ENCODE data around the gene ALK.

The ALK gene

DNA sequence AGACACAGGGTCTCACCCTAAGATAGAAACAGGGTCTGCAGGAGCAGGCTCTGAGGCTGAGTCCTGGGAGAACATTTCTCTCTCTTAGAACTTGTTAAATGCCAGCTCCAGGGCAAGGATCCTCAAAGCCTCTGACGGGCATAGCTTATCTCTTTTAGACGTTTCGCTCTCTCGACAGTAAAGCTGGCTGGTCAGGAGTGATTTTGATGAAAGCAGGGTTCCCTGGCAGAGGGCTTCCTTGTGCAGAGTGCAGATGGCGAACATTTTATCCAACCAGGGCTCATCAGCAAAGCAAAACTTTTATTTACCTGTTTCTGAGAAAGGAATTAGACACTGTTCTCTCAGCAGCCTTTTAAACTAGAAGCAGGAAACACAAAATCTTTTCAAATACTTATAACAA is 350.8 kb downstream of the ALK start:
- TF ChIP-seq CTCF (conservative IDR thresholded peaks at IDR 0.05) (no peak), ZFX (IDR thresholded peaks at IDR 0.05) (no peak)

GRCh38 chr2:29567906-29568520 is 353.4 kb downstream of the ALK start:
- TF ChIP-seq ZFX (IDR thresholded peaks at IDR 0.05) (no peak), CTCF (conservative IDR thresholded peaks at IDR 0.05) (no peak)
- no peak overlapping the region for H3K27ac ChIP-seq

More for the DNA sequence above, 350.8 kb downstream of the ALK start:
- H3K27ac ChIP-seq, result no peak overlapping the region

DNA sequence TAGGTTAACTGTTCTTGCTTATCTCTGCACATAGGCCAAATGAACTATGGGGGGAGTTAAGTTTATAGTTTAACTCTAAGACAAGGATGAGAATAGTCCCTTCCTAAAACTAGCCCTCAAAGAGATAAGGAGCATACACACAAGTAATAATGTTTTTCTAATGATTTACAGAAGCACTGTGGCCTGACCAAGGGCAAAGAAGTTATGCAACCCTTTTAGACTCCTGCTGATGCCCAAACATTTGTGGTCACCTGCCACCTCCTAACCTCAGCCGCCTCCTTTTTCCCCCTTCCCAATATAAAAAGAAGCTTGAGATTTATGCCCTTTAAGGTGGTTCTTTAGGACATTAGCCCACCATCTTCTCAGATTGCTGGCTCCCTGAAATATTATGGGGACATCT is 357.7 kb downstream of the ALK start:
- no peak for TF ChIP-seq CTCF (conservative IDR thresholded peaks at IDR 0.05)
- TF ChIP-seq ZFX (IDR thresholded peaks at IDR 0.05), result no peak
- H3K27ac ChIP-seq, result no peak overlapping the region

DNA sequence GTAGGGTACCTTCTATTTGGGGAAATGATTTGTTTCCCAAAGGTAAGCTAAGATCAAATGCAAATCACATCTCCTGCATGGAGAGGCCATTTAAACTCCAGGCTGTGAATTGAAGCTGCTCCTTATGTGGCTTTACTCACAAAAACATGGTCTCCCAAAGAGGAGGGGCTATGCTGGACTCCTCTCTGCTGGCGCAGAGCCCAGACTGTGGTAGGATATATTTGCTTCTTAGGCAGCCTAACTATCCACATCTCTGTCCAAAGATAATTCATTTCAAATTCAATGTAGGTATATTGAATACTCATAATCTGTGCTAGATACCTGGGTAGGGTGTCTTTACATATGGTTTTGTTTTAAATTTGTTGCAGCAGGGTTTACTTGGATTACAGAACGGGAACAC is 358.5 kb downstream of the ALK start:
- H3K27ac ChIP-seq, result no peak overlapping the region
- TF ChIP-seq CTCF (conservative IDR thresholded peaks at IDR 0.05) (no peak), ZFX (IDR thresholded peaks at IDR 0.05) (no peak)

DNA sequence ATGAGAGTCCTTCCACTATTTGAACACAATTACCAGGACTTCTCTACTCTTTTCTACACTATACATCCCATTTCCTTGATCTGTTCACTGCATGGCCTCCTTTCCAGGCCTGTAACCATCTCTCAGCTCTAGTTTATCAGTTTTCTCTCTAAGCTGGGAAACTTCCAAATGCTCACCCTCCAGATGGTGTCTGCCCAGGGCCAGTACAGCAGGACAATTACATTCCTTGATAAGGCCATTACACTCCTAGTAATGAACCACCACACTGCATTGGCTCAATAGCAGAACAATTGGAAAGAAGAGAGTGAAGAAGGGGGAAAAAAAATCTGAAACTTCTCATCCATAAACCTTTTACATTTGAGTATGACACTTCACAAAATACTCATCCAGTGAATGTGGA is 359.1 kb downstream of the ALK start:
- TF ChIP-seq CTCF (conservative IDR thresholded peaks at IDR 0.05), result no peak
- TF ChIP-seq ZFX (IDR thresholded peaks at IDR 0.05), result no peak
- H3K27ac ChIP-seq, result no peak overlapping the region

DNA sequence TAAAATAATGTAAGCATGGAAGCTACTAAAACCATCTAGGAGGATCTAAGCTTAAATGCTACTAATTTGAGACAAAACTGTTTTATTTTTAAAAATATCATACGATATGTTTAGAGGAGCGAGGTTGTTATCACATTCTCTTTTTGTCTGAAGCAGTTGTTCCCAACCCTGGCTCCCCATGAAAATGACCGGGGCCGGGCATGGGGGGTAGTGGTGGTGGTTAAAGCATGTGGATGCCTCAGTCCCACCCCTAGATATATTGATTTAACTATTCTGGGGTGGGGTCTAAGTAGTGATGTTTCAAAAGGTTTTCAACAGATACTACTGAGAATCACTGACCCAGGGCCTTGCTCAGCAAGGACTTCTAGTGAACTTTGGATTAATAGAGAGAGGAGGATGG is 359.8 kb downstream of the ALK start:
- TF ChIP-seq ZFX (IDR thresholded peaks at IDR 0.05) (no peak), CTCF (conservative IDR thresholded peaks at IDR 0.05) (no peak)
- H3K27ac ChIP-seq, result no peak overlapping the region

DNA sequence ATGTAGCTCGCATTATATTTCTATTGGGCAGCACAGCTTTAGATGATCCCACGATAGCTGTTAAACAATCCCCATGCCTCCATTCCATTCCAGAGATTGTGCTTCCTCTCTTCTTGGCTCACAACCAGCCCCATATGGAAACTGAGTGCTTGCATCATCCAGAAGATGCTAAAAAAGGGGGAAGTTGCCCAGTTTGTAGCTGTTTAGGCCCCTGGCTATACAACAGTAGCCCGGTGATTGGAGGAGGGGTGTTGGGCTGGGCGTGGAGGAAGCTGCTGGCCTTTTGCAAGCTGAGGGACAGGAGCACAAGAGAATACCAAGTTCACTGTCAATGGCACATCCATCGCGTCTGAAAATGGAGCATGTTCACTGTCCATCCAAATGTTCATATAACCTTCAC is 360.2 kb downstream of the ALK start:
- no peak for TF ChIP-seq CTCF (conservative IDR thresholded peaks at IDR 0.05)
- no peak for TF ChIP-seq ZFX (IDR thresholded peaks at IDR 0.05)
- H3K27ac ChIP-seq, result no peak overlapping the region
